Loucy (cell line): ENCODE results near the gene KIAA0825.

ENCODE experiments used
- H2AFZ ChIP-seq: fragments of 200-600 bp; sonication (generic); 2 replicates; pipeline ENCODE4 v1.6.0; 2016; ENCODE audit warnings: antibody characterized with exemption, mild to moderate bottlenecking, low read length, moderate library complexity
- H3F3A ChIP-seq: fragments of 200-600 bp; 2 replicates; pipeline ENCODE4 v1.6.0; 2016; ENCODE audit warnings: antibody characterized with exemption, low read depth, mild to moderate bottlenecking
- H3K27me3 ChIP-seq: fragments of 200-600 bp; sonication (generic); 2 replicates; pipeline ENCODE4 v1.6.1; 2014; ENCODE audit warnings: low read length, mild to moderate bottlenecking; ENCODE audit not compliant: insufficient read depth, poor library complexity, severe bottlenecking
- H3K36me3 ChIP-seq: fragments of 200-600 bp; sonication (generic); 2 replicates; pipeline ENCODE4 v1.6.1; 2016; ENCODE audit warnings: low read length; ENCODE audit not compliant: insufficient read depth
- H3K4me1 ChIP-seq: fragments of 200-600 bp; sonication (generic); 2 replicates; pipeline ENCODE4 v1.5.1; 2014; ENCODE audit warnings: low read length, mild to moderate bottlenecking; ENCODE audit not compliant: insufficient read depth, poor library complexity, severe bottlenecking
- H3K4me2 ChIP-seq: fragments of 200-600 bp; sonication (generic); 2 replicates; pipeline ENCODE4 v1.6.0; 2014; ENCODE audit warnings: antibody characterized with exemption, low read length, low read depth, mild to moderate bottlenecking; ENCODE audit not compliant: poor library complexity, severe bottlenecking
- H3K4me3 ChIP-seq: fragments of 200-600 bp; sonication (generic); 2 replicates; pipeline ENCODE4 v1.5.1; 2014; ENCODE audit warnings: low read length, mild to moderate bottlenecking, mixed read lengths; ENCODE audit not compliant: poor library complexity, severe bottlenecking
- H3K79me2 ChIP-seq: fragments of 200-600 bp; sonication (generic); 2 replicates; pipeline ENCODE4 v1.6.1; 2014; ENCODE audit warnings: low read length; ENCODE audit not compliant: insufficient read depth
- H3K9ac ChIP-seq: fragments of 200-600 bp; sonication (generic); 2 replicates; pipeline ENCODE4 v1.6.0; 2014; ENCODE audit warnings: mild to moderate bottlenecking, low read depth, low read length, moderate library complexity; ENCODE audit not compliant: poor library complexity, severe bottlenecking
- H3K9me2 ChIP-seq: fragments of 200-600 bp; sonication (generic); replicated peaks from 2 replicates; pipeline ENCODE4 v1.6.1; 2016; ENCODE audit warnings: low read depth, low read length, mixed read lengths
- H3K9me3 ChIP-seq: fragments of 200-600 bp; sonication (generic); 2 replicates; pipeline ENCODE4 v1.6.1; 2014; ENCODE audit warnings: mild to moderate bottlenecking, antibody characterized with exemption, low read length, low read depth; ENCODE audit not compliant: insufficient read depth
- H4K20me1 ChIP-seq: fragments of 200-600 bp; sonication (generic); 2 replicates; pipeline ENCODE4 v1.6.0; 2014; ENCODE audit warnings: antibody characterized with exemption, low read length, mild to moderate bottlenecking; ENCODE audit not compliant: insufficient read depth, poor library complexity, severe bottlenecking
- EZH2phosphoT487 ChIP-seq: fragments of 200-600 bp; IDR thresholded peaks from 2 replicates; pipeline ENCODE4 v1.6.1; 2018; ENCODE audit warnings: antibody characterized with exemption, mild to moderate bottlenecking, moderate library complexity, borderline replicate concordance
- TF ChIP-seq, protein P1 (sequence below): fragments of 200-600 bp; sonication (generic); conservative IDR thresholded peaks from 2 replicates; pipeline ENCODE4 v1.5.1; 2014; ENCODE audit warnings: mild to moderate bottlenecking, antibody characterized with exemption, low read length

KIAA0825 gene

DNA sequence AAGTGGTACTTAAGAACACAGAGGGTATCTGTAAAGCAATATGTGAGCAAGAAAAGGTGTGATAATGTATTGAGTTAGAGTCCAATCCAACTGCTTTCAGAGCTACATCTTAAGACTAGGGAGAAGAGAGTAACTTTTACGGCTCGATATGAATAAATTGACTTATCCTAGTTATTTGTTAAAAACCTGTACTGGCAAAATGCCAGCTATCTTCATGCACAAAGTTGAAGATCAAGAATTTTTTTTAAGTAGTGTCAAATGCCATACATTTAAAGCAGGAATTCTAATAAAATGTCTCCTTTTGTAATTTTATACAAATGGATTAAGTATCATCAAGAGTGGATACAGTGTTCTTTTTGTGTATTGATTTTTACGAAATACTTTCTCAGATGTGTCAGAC, 305.2 kb downstream of the KIAA0825 start:
- Histone ChIP-seq H3K9ac (no peak overlapping the region), H3K79me2 (no peaks in the 10 kb centered on the region)

DNA sequence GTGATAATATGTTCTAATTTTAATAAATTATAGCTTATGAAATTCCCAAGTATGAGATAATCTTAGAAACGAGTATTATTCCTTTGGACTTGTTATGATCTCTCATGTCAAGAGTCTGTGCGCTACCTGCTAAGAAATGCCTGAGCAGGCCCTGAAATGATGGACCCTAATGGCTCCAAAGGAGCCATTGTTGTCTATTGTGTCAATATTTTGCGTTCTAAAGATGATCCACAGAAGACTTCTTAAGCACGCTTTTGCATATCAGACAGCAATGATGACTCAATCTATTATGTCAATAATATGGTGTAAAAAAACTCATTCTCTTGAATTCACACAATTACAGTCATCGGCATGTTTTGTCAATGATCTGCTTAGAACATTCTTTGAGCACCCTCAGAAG, 306.1 kb downstream of the KIAA0825 start:
- H2AFZ ChIP-seq: no peak overlapping the region
- no peaks in the 10 kb centered on the region for H3K36me3 ChIP-seq
- H3K79me2 ChIP-seq: no peaks in the 10 kb centered on the region
- H3K27me3 ChIP-seq: no peaks in the 10 kb centered on the region
- H4K20me1 ChIP-seq: no peaks in the 10 kb centered on the region
- H3K4me2 ChIP-seq: no peak overlapping the region
- no peak overlapping the region for H3K9ac ChIP-seq
- no peaks in the 10 kb centered on the region for H3F3A ChIP-seq
- H3K9me3 ChIP-seq: no peaks in the 10 kb centered on the region
- no peaks in the 10 kb centered on the region for H3K9me2 ChIP-seq
- no peak for TF ChIP-seq EZH2phosphoT487
- TF ChIP-seq, protein P1, sequence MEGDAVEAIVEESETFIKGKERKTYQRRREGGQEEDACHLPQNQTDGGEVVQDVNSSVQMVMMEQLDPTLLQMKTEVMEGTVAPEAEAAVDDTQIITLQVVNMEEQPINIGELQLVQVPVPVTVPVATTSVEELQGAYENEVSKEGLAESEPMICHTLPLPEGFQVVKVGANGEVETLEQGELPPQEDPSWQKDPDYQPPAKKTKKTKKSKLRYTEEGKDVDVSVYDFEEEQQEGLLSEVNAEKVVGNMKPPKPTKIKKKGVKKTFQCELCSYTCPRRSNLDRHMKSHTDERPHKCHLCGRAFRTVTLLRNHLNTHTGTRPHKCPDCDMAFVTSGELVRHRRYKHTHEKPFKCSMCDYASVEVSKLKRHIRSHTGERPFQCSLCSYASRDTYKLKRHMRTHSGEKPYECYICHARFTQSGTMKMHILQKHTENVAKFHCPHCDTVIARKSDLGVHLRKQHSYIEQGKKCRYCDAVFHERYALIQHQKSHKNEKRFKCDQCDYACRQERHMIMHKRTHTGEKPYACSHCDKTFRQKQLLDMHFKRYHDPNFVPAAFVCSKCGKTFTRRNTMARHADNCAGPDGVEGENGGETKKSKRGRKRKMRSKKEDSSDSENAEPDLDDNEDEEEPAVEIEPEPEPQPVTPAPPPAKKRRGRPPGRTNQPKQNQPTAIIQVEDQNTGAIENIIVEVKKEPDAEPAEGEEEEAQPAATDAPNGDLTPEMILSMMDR: no peak
- no peak overlapping the region for H3K4me3 ChIP-seq
- peaks cover 6% of the 10 kb centered on the region for H3K4me1 ChIP-seq

More for the DNA sequence above, 305.2 kb downstream of the KIAA0825 start:
- H3K9me2 ChIP-seq: no peaks in the 10 kb centered on the region
- H3K36me3 ChIP-seq: no peaks in the 10 kb centered on the region
- no peak for TF ChIP-seq EZH2phosphoT487
- TF ChIP-seq, protein P1: no peak
- peaks cover 7% of the 10 kb centered on the region for H3K4me1 ChIP-seq
- H3F3A ChIP-seq: no peaks in the 10 kb centered on the region
- H3K27me3 ChIP-seq: no peaks in the 10 kb centered on the region
- no peak overlapping the region for H3K4me2 ChIP-seq
- no peak overlapping the region for H2AFZ ChIP-seq
- H3K4me3 ChIP-seq: no peak overlapping the region
- H3K9me3 ChIP-seq: no peaks in the 10 kb centered on the region
- H4K20me1 ChIP-seq: no peaks in the 10 kb centered on the region

DNA sequence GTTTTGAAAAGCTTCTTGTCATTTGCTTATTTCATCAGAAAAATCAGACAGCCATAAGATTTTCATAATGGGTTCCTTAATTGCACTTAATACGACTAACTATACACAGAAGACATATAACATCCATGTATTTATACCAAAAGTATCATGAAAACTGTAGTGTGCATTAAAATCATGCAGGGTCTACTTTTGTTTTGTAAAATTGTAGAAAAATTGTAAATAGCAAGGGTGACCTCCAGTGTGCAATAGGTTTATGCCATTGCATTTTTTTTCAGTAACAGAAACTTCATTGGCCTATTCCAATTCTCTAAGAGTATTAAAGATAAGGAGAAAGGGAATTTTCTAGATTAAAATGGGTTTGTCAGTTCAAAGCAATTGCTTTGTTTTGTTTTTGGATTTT, 307.6 kb downstream of the KIAA0825 start:
- Histone ChIP-seq H3K36me3 (no peaks in the 10 kb centered on the region), H3K4me1 (no peaks in the 10 kb centered on the region), H3K4me2 (no peak overlapping the region), H2AFZ (no peak overlapping the region), H3K9me3 (no peaks in the 10 kb centered on the region), H3K79me2 (no peaks in the 10 kb centered on the region), H3K9ac (no peak overlapping the region), H4K20me1 (no peaks in the 10 kb centered on the region), H3F3A (no peaks in the 10 kb centered on the region), H3K27me3 (no peaks in the 10 kb centered on the region), H3K9me2 (no peaks in the 10 kb centered on the region), H3K4me3 (no peak overlapping the region)
- TF ChIP-seq, protein P1: peak; percentile 46
- no peak for TF ChIP-seq EZH2phosphoT487
